Measurements from ENCODE around the gene AXIN1. TPM values are rescaled to one million over a fixed set of nuclear protein-coding genes. Genes with fewer than 3 reads are reported as not detected.

The AXIN1 gene
- total RNA-seq (ENCODE audit: unreplicated experiment) = 16.4 TPM
- long read RNA-seq, partial matches to known transcripts = 3 of 4 reads
- long read RNA-seq, other reads (novel, unspliced or antisense) = 1 of 4 reads

- TF ChIP-seq CTCF (IDR thresholded peaks at IDR 0.05; ENCODE audit: partially characterized antibody, unreplicated experiment) = peak; percentile 65
- H3K36me3 Mint-ChIP-seq (ENCODE audit: unreplicated experiment) = no peaks in the 10 kb centered on the region
- H3K27ac Mint-ChIP-seq (ENCODE audit: unreplicated experiment) = no peak within 1 kb of the TSS
These were observed at the start of gene AXIN1 for GRCh38 chr16:352547-353403. Gene AXIN1 (minus strand): TSS chr16:352723. CDS start chr16:347025, 5,698 bp downstream.

GRCh38 chr16:401468-402348 is 49.2 kb upstream of the AXIN1 start, which contains the start of gene DECR2:
Gene DECR2 (plus strand): TSS chr16:401885. CDS start chr16:401964, 79 bp downstream.
- H3K27ac Mint-ChIP-seq (ENCODE audit: unreplicated experiment) = peak within 1 kb of the TSS; percentile 80
- TF ChIP-seq CTCF (IDR thresholded peaks at IDR 0.05; ENCODE audit: partially characterized antibody, unreplicated experiment) = peak; percentile 38
- peaks cover 7% of the 10 kb centered on the region for H3K4me1 Mint-ChIP-seq (ENCODE audit: low read depth, unreplicated experiment)
- H3K27me3 Mint-ChIP-seq (ENCODE audit: unreplicated experiment) = peaks cover 7% of the 10 kb centered on the region
- H3K36me3 Mint-ChIP-seq (ENCODE audit: unreplicated experiment) = no peaks in the 10 kb centered on the region
- peak; percentile 99 for DNase-seq
- peak within 1 kb of the TSS; percentile 83 for H3K4me3 Mint-ChIP-seq (ENCODE audit: unreplicated experiment)
- peaks cover 6% of the 10 kb centered on the region for H3K9me3 Mint-ChIP-seq (ENCODE audit: unreplicated experiment)

More at GRCh38 chr16:352547-353403, at the start of gene AXIN1:
- no peaks in the 10 kb centered on the region for H3K4me1 Mint-ChIP-seq (ENCODE audit: low read depth, unreplicated experiment)
- peak within 1 kb of the TSS; percentile 92 for H3K4me3 Mint-ChIP-seq (ENCODE audit: unreplicated experiment)
- DNase-seq = peak; percentile 99
- H3K27me3 Mint-ChIP-seq (ENCODE audit: unreplicated experiment) = no peaks in the 10 kb centered on the region
- peaks cover 4% of the 10 kb centered on the region for H3K9me3 Mint-ChIP-seq (ENCODE audit: unreplicated experiment)

GRCh38 chr16:400061-400591 is 47.6 kb upstream of the AXIN1 start:
- H3K27ac Mint-ChIP-seq (ENCODE audit: unreplicated experiment) = peak overlapping the region; percentile 75
- H3K4me3 Mint-ChIP-seq (ENCODE audit: unreplicated experiment) = peak overlapping the region; percentile 81
- no peaks in the 10 kb centered on the region for H3K36me3 Mint-ChIP-seq (ENCODE audit: unreplicated experiment)

GRCh38 chr16:399340-400019 is 47.0 kb upstream of the AXIN1 start:
- Mint-ChIP-seq H3K4me1 (ENCODE audit: low read depth, unreplicated experiment) (peaks cover 8% of the 10 kb centered on the region), H3K9me3 (ENCODE audit: unreplicated experiment) (peaks cover 6% of the 10 kb centered on the region), H3K36me3 (ENCODE audit: unreplicated experiment) (no peaks in the 10 kb centered on the region), H3K4me3 (ENCODE audit: unreplicated experiment) (no peak overlapping the region), H3K27ac (ENCODE audit: unreplicated experiment) (no peak overlapping the region), H3K27me3 (ENCODE audit: unreplicated experiment) (peaks cover 9% of the 10 kb centered on the region)
- TF ChIP-seq CTCF (IDR thresholded peaks at IDR 0.05; ENCODE audit: partially characterized antibody, unreplicated experiment) = no peak
- DNase-seq = no peak

More at GRCh38 chr16:400061-400591, 47.6 kb upstream of the AXIN1 start:
- H3K27me3 Mint-ChIP-seq (ENCODE audit: unreplicated experiment) = peaks cover 9% of the 10 kb centered on the region
- peaks cover 8% of the 10 kb centered on the region for H3K4me1 Mint-ChIP-seq (ENCODE audit: low read depth, unreplicated experiment)
- H3K9me3 Mint-ChIP-seq (ENCODE audit: unreplicated experiment) = peaks cover 6% of the 10 kb centered on the region
- no peak for DNase-seq
- TF ChIP-seq CTCF (IDR thresholded peaks at IDR 0.05; ENCODE audit: partially characterized antibody, unreplicated experiment) = no peak
